ENCODE data around the gene DMXL2.
"Not testable (repeated sequence)": the region's sequence is repeated elsewhere in the genome, so short reads cannot be mapped to it uniquely, and the experiment has no call there.

Gene DMXL2

GRCh38 chr15:51568939-51569784 is 53.4 kb downstream of the DMXL2 start:
- not testable (repeated sequence) for DNase-seq

- DNase-seq: no peak
These were observed 61.3 kb downstream of the DMXL2 start for GRCh38 chr15:51561271-51561670.

GRCh38 chr15:51558876-51559275 is 63.7 kb downstream of the DMXL2 start:
- DNase-seq: no peak

GRCh38 chr15:51558411-51558810 is 64.2 kb downstream of the DMXL2 start:
- no peak for DNase-seq

- no peak for DNase-seq
These were observed 71.7 kb downstream of the DMXL2 start for GRCh38 chr15:51550841-51551240.

- no peak for DNase-seq
These were observed 74.9 kb downstream of the DMXL2 start for GRCh38 chr15:51547656-51548055.

- DNase-seq: no peak
These were observed 85.5 kb downstream of the DMXL2 start for GRCh38 chr15:51536965-51537574.

- no peak for DNase-seq
These were observed 88.7 kb downstream of the DMXL2 start for GRCh38 chr15:51533672-51534398.

GRCh38 chr15:51526955-51527354 is 95.6 kb downstream of the DMXL2 start:
- DNase-seq: no peak

- no peak for DNase-seq
These were observed 98.2 kb downstream of the DMXL2 start for GRCh38 chr15:51524376-51524775.

GRCh38 chr15:51516291-51516690 is 106.3 kb downstream of the DMXL2 start:
- DNase-seq: no peak

GRCh38 chr15:51505251-51505650 is 117.3 kb downstream of the DMXL2 start:
- no peak for DNase-seq

GRCh38 chr15:51503003-51503402 is 119.6 kb downstream of the DMXL2 start:
- DNase-seq: no peak

GRCh38 chr15:51499379-51499976 is 123.1 kb downstream of the DMXL2 start:
- no peak for DNase-seq

GRCh38 chr15:51497806-51498205 is 124.8 kb downstream of the DMXL2 start:
- DNase-seq: no peak

- DNase-seq: no peak
These were observed 126.3 kb downstream of the DMXL2 start for GRCh38 chr15:51496246-51496645.

GRCh38 chr15:51494411-51495314 is 127.9 kb downstream of the DMXL2 start:
- no peak for DNase-seq

GRCh38 chr15:51493892-51494291 is 128.7 kb downstream of the DMXL2 start:
- DNase-seq: no peak

GRCh38 chr15:51492528-51492927 is 130.0 kb downstream of the DMXL2 start:
- DNase-seq: no peak

- no peak for DNase-seq
These were observed 130.6 kb downstream of the DMXL2 start for GRCh38 chr15:51491941-51492340.

- DNase-seq: no peak
These were observed 137.8 kb downstream of the DMXL2 start for GRCh38 chr15:51484781-51485180.

- DNase-seq: no peak
These were observed 138.6 kb downstream of the DMXL2 start for GRCh38 chr15:51483985-51484384.
